SK-N-SH (cell line): ENCODE measurements around the gene EXOC6B.

Experiments used
- SMC3 ChIP-seq: IDR thresholded peaks from 2 replicates; pipeline ENCODE4 v1.6.1; 2012; ENCODE audit warnings: low read depth, low read length, improper control_type of control experiment
- TEAD4 ChIP-seq: IDR thresholded peaks from 2 replicates; pipeline ENCODE4 v1.4.0; 2012; ENCODE audit warnings: mild to moderate bottlenecking, borderline replicate concordance; ENCODE audit not compliant: insufficient read depth
- TF ChIP-seq, protein P1 (sequence below): fragments of 200-600 bp; sonication (generic); IDR thresholded peaks from 2 replicates; pipeline ENCODE4 v1.6.1; 2017; ENCODE audit warnings: antibody characterized with exemption, mild to moderate bottlenecking, moderate library complexity

DNA sequence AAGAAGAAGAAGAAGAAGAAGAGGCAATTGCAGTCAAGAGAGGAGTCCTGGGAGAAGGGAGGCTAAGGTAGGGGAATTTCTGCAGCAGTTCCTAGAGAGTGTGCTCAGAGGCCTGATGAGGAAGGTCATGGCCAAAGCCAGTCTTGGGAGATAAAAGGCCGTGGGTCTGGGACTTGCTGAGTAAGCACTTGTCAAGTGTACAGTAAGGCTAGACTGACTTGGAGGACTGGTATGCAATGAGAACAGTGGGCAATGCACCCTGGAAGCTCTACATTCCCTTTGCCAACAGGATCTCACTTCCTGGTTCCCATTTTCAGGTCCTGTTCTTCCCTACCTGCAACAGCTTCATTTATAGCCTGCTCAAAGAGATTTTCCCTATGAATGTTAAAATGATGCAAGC, 649.6 kb downstream of the EXOC6B start:
- TF ChIP-seq, protein P1, sequence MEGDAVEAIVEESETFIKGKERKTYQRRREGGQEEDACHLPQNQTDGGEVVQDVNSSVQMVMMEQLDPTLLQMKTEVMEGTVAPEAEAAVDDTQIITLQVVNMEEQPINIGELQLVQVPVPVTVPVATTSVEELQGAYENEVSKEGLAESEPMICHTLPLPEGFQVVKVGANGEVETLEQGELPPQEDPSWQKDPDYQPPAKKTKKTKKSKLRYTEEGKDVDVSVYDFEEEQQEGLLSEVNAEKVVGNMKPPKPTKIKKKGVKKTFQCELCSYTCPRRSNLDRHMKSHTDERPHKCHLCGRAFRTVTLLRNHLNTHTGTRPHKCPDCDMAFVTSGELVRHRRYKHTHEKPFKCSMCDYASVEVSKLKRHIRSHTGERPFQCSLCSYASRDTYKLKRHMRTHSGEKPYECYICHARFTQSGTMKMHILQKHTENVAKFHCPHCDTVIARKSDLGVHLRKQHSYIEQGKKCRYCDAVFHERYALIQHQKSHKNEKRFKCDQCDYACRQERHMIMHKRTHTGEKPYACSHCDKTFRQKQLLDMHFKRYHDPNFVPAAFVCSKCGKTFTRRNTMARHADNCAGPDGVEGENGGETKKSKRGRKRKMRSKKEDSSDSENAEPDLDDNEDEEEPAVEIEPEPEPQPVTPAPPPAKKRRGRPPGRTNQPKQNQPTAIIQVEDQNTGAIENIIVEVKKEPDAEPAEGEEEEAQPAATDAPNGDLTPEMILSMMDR: no peak
- TF ChIP-seq TEAD4 (no peak), SMC3 (no peak)
